ENCODE results near the gene FGF12.

Gene FGF12

DNA sequence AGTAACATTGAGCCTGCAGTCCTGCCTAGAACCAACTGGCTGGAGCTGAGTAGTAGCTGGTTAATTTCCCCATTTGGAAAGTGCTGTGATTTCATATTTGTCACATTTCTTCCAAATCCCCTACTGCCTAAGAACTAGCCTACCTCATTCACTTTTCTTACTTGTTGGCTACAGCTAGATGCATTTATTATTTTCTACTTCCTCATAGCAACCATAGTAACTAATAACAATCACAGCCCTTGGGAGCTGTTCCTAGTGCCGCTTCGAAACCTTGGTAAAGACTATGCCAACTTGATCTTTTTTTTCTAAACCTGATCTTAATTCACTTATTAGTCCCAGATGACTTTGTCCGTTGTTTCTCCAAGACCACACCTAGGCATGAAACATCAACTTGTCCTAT, 240.3 kb downstream of the FGF12 start:
- Histone ChIP-seq H3K9me2 (replicated peaks; ENCODE audit: insufficient read depth, low read length) (no peaks in the 10 kb centered on the region), H2AFZ (ENCODE audit: low read depth, low read length, severe bottlenecking) (no peak overlapping the region), H3K4me2 (ENCODE audit: low read depth, low read length, poor library complexity, severe bottlenecking) (no peak overlapping the region), H3F3A (ENCODE audit: insufficient read depth) (no peaks in the 10 kb centered on the region), H4K20me1 (ENCODE audit: low read depth, low read length) (no peaks in the 10 kb centered on the region), H3K9ac (ENCODE audit: low read length) (no peak overlapping the region), H3K9me3 (ENCODE audit: insufficient read depth, low read length) (no peaks in the 10 kb centered on the region), H3K27ac (ENCODE audit: low read depth, low read length) (no peak overlapping the region), H3K79me2 (ENCODE audit: insufficient read depth, low read length) (no peaks in the 10 kb centered on the region), H3K27me3 (ENCODE audit: low read length) (no peaks in the 10 kb centered on the region), H3K4me3 (ENCODE audit: insufficient read depth, low read length, poor library complexity, severe bottlenecking) (no peak overlapping the region), H3K36me3 (ENCODE audit: low read length) (no peaks in the 10 kb centered on the region)
- no peak for TF ChIP-seq EZH2phosphoT487 (conservative IDR thresholded peaks at IDR 0.05; ENCODE audit: low read length)
- TF ChIP-seq, protein P1, sequence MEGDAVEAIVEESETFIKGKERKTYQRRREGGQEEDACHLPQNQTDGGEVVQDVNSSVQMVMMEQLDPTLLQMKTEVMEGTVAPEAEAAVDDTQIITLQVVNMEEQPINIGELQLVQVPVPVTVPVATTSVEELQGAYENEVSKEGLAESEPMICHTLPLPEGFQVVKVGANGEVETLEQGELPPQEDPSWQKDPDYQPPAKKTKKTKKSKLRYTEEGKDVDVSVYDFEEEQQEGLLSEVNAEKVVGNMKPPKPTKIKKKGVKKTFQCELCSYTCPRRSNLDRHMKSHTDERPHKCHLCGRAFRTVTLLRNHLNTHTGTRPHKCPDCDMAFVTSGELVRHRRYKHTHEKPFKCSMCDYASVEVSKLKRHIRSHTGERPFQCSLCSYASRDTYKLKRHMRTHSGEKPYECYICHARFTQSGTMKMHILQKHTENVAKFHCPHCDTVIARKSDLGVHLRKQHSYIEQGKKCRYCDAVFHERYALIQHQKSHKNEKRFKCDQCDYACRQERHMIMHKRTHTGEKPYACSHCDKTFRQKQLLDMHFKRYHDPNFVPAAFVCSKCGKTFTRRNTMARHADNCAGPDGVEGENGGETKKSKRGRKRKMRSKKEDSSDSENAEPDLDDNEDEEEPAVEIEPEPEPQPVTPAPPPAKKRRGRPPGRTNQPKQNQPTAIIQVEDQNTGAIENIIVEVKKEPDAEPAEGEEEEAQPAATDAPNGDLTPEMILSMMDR (IDR thresholded peaks at IDR 0.05; ENCODE audit: insufficient read depth, low read length, poor library complexity, severe bottlenecking) = no peak

DNA sequence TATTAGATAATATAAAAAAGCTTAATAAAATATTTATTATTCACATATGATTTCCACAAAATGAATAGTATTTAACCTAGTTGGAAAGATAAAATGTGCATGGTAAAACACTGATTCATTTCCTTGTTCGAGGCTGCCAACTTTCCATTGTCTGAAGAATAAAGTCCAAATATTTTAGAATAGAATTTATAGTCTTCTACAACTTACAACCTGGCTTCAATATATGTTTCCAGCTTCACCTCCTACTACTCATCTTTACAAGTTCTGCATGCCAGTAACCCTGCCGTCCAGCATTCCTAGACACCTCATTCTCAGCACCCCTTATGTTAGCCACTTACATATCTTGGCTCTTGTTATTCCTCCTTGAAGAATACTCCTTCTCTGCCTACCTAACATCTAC, 244.5 kb downstream of the FGF12 start:
- TF ChIP-seq EZH2phosphoT487 (conservative IDR thresholded peaks at IDR 0.05; ENCODE audit: low read length) = no peak
- TF ChIP-seq, protein P1 (IDR thresholded peaks at IDR 0.05; ENCODE audit: insufficient read depth, low read length, poor library complexity, severe bottlenecking) = no peak
- H3K4me2 ChIP-seq (ENCODE audit: low read depth, low read length, poor library complexity, severe bottlenecking) = peak overlapping the region; percentile 5

DNA sequence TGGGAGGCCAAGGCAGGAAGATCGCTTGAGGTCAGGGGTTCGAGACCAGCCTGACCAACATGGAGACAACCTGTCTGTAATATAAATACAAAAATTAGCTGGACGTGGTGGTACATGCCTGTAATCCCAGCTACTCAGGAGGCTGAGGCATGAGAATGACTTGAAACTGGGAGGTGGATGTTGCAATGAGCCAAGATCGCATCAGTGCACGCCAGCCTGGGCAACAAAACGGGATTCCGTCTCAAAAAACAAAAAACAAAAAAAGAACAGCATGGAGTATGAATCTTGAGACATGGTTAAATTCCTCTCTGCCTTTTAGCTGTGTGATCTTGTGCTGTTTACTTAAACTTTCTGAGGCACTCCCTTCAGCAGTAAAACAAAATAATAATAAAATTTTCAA, 244.9 kb downstream of the FGF12 start:
- no peaks in the 10 kb centered on the region for H4K20me1 ChIP-seq (ENCODE audit: low read depth, low read length)
- H3K9me3 ChIP-seq (ENCODE audit: insufficient read depth, low read length) = no peaks in the 10 kb centered on the region
- no peak overlapping the region for H3K9ac ChIP-seq (ENCODE audit: low read length)
- H2AFZ ChIP-seq (ENCODE audit: low read depth, low read length, severe bottlenecking) = no peak overlapping the region
- no peaks in the 10 kb centered on the region for H3K79me2 ChIP-seq (ENCODE audit: insufficient read depth, low read length)
- H3K4me2 ChIP-seq (ENCODE audit: low read depth, low read length, poor library complexity, severe bottlenecking) = no peak overlapping the region
- H3K27me3 ChIP-seq (ENCODE audit: low read length) = no peaks in the 10 kb centered on the region
- H3K9me2 ChIP-seq (replicated peaks; ENCODE audit: insufficient read depth, low read length) = no peaks in the 10 kb centered on the region
- no peak for TF ChIP-seq EZH2phosphoT487 (conservative IDR thresholded peaks at IDR 0.05; ENCODE audit: low read length)
- TF ChIP-seq, protein P1 (IDR thresholded peaks at IDR 0.05; ENCODE audit: insufficient read depth, low read length, poor library complexity, severe bottlenecking) = no peak
- no peak overlapping the region for H3K27ac ChIP-seq (ENCODE audit: low read depth, low read length)
- H3K4me3 ChIP-seq (ENCODE audit: insufficient read depth, low read length, poor library complexity, severe bottlenecking) = no peak overlapping the region
- H3K36me3 ChIP-seq (ENCODE audit: low read length) = no peaks in the 10 kb centered on the region
- no peaks in the 10 kb centered on the region for H3F3A ChIP-seq (ENCODE audit: insufficient read depth)

More for the DNA sequence above, 244.5 kb downstream of the FGF12 start:
- no peaks in the 10 kb centered on the region for H3K9me2 ChIP-seq (replicated peaks; ENCODE audit: insufficient read depth, low read length)
- H3K4me3 ChIP-seq (ENCODE audit: insufficient read depth, low read length, poor library complexity, severe bottlenecking) = no peak overlapping the region
- no peaks in the 10 kb centered on the region for H3F3A ChIP-seq (ENCODE audit: insufficient read depth)
- H3K36me3 ChIP-seq (ENCODE audit: low read length) = no peaks in the 10 kb centered on the region
- H3K27me3 ChIP-seq (ENCODE audit: low read length) = no peaks in the 10 kb centered on the region
- no peaks in the 10 kb centered on the region for H3K79me2 ChIP-seq (ENCODE audit: insufficient read depth, low read length)
- no peaks in the 10 kb centered on the region for H3K9me3 ChIP-seq (ENCODE audit: insufficient read depth, low read length)
- no peak overlapping the region for H3K27ac ChIP-seq (ENCODE audit: low read depth, low read length)
- no peak overlapping the region for H3K9ac ChIP-seq (ENCODE audit: low read length)
- H2AFZ ChIP-seq (ENCODE audit: low read depth, low read length, severe bottlenecking) = no peak overlapping the region
- no peaks in the 10 kb centered on the region for H4K20me1 ChIP-seq (ENCODE audit: low read depth, low read length)

All from SU-DHL-6 (cell line).